Psoas muscle (tissue), 8 donors: ENCODE results near the gene MYO3B. TPM values are rescaled to one million over a fixed set of nuclear protein-coding genes. Genes with fewer than 3 reads are reported as not detected.

Experiments used
- ATAC-seq, 4 donors: fragments of 200-7000 bp; cut with Tn5 transposase; one replicate each; pipeline ENCODE4 v1.9.1; 2020; ENCODE audit warnings: moderate library complexity in 3 of 4, mild to moderate bottlenecking in 2 of 4
- DNase-seq, 2 donors: peaks; one replicate each; pipeline ENCODE4 v3.0.0-alpha.2; 2020
- H3K27ac ChIP-seq: fragments of 200-600 bp; one replicate; pipeline ENCODE4 v1.8.0; 2022
- H3K27me3 ChIP-seq, 3 donors: fragments of 200-600 bp in 1 of 3; one replicate each; pipeline versions ENCODE4 v1.6.1 to v1.8.0; 2013 to 2022; ENCODE audit warnings: low read length in 2 of 3, mild to moderate bottlenecking in 2 of 3, moderate library complexity in 1 of 3; ENCODE audit not compliant: insufficient read depth in 3 of 3
- H3K36me3 ChIP-seq, 2 donors: fragments of 200-600 bp in 1 of 2; one replicate each; pipeline versions ENCODE4 v1.6.1 to v1.8.0; 2013 to 2022; ENCODE audit warnings: low read depth in 1 of 2, mild to moderate bottlenecking in 1 of 2, moderate library complexity in 1 of 2; ENCODE audit not compliant: insufficient read depth in 1 of 2
- H3K4me1 ChIP-seq: fragments of 200-600 bp; one replicate; pipeline ENCODE4 v1.8.0; 2022
- H3K4me3 ChIP-seq: fragments of 200-600 bp; one replicate; pipeline ENCODE4 v1.8.0; 2022; ENCODE audit warnings: mild to moderate bottlenecking
- H3K9me3 ChIP-seq: fragments of 200-600 bp; one replicate; pipeline ENCODE4 v1.8.0; 2022
- WGBS, 3 donors: extraction: QIAGEN DNeasy Blood & Tissue Kit; methylation state at CpG; one replicate each; pipeline versions ENCODE4 v1.1.6 to v1.1.7; 2013; 5-methylcytosine and 5-hydroxymethylcytosine counted together
- intact Hi-C, 2 donors: fragments of 100-400 bp; cut with DNase I; formaldehyde crosslinking; loops; one replicate each; pipeline versions ENCODE4 v1.11.0 to v1.14.2; 2022
- polyA plus RNA-seq, 3 donors: library from polyadenylated mRNA; stranded (reverse); fragments of 200-250 nt; gene quantifications; one replicate each; pipeline ENCODE4 v1.2.3, GENCODE V29; 2013
- total RNA-seq, 4 donors: library from RNA; stranded (reverse); fragmentation: NEBNext Ultra II Directional in 2 of 4; extraction: Animal tissue kit (Norgen Biotek cat#: 25700) in 2 of 4; gene quantifications; one replicate each; pipeline versions ENCODE4 v1.2.1 to v1.2.4, GENCODE V29; 2021 to 2023
- TF ChIP-seq, protein P1 (sequence below): fragments of 200-600 bp; IDR thresholded peaks from one replicate; pipeline ENCODE4 v1.8.0; 2022; ENCODE audit warnings: antibody characterized with exemption
- donor health status: healthy with polysubstance abuse.
- donor health status: DM: no; HTN: no; CAD: no; lungs with moderate emphysema.
- donor health status: Bipolar disorder and iron deficiency.
- donor health status: healthy.
- donor health status: DM: yes; HTN: yes; CAD: no.
- donor health status: DM: no; HTN: no; CAD: no.
- donor health status: DM: no; HTN: no; CAD: no.
- donor health status: DM: yes; HTN: yes; CAD: no.

MYO3B gene
- total and polyA plus RNA-seq, 7 donors = 0.04 to 0.32 TPM; not detected in 5

DNA sequence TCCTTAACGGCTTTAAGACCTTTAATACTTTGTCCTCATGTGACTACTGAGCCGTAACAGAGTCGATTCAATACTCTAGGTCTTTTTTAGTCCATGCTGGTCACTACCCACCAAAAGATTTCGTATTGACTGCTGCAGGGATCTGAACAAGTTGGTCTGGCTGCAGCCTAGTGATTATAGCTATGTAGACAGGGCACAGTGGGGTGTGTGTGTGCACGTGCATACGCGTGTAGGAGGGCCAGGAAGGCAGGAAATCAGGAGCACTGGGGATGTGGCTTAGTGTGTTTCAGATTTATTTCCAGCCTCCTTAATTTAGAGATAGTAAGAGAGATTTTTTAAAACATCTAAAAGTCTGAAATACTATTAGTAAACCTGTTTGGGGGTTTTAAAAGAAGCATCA, 161.4 kb downstream of the MYO3B start:
- intact Hi-C loops = no loop called here
- Histone ChIP-seq H3K36me3 (no peaks in the 10 kb centered on the region), H3K9me3 (no peaks in the 10 kb centered on the region), H3K4me3 (no peak overlapping the region), H3K4me1 (no peaks in the 10 kb centered on the region), H3K27me3 (peaks cover 0 to 1% (median 0%) of the 10 kb centered on the region in 3 donors), H3K27ac (no peak overlapping the region)
- ATAC-seq (no peak), DNase-seq (no peak)
- WGBS, 3 donors = 53 to 63% (median 62%) methylated on average over 7 of the region's 7 CpGs
- TF ChIP-seq, protein P1, sequence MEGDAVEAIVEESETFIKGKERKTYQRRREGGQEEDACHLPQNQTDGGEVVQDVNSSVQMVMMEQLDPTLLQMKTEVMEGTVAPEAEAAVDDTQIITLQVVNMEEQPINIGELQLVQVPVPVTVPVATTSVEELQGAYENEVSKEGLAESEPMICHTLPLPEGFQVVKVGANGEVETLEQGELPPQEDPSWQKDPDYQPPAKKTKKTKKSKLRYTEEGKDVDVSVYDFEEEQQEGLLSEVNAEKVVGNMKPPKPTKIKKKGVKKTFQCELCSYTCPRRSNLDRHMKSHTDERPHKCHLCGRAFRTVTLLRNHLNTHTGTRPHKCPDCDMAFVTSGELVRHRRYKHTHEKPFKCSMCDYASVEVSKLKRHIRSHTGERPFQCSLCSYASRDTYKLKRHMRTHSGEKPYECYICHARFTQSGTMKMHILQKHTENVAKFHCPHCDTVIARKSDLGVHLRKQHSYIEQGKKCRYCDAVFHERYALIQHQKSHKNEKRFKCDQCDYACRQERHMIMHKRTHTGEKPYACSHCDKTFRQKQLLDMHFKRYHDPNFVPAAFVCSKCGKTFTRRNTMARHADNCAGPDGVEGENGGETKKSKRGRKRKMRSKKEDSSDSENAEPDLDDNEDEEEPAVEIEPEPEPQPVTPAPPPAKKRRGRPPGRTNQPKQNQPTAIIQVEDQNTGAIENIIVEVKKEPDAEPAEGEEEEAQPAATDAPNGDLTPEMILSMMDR = no peak

DNA sequence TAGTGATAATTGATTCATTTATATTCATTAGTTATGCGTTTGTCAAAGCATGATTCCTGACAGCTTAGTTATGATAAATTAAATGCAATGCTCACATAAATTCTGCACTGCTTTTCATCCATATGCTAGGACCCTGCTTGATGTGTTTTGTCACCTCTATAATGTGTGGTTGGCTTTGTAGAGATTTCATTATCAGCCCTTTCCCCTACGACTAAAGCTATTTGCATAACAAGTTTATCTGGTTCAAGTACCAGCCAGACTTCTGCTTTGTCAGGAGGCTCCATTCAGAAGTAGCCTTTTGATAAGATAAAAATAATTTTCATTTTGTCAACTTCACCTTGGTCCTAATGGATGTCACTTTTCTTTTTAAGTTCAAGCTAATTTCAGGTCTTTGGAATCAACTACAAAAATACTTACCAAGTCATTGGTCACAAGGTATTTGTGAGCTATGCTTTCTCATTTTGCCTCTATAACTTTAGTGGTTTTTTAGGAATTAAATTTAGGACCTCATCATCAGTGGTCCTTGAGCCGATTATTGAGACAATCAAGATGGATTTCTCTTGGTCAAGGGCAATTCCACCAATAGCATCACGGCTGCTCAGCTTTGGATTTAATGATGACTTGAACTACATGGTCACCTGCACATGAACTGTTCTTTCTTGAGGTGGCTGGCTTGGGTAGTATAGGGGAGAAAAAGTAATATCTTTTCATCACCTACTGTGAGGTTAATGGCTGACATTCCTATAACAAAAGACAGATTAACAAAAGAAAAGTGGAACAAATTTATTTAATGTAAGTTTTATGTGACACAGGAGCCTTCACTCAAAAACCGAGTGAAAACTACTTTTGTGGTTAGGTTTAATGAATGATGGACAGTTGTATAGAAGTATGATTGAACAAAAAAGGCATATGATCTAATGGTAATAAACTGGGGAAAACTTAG, 162.1 kb downstream of the MYO3B start:
- H3K4me3 ChIP-seq = no peak overlapping the region
- no peaks in the 10 kb centered on the region for H3K9me3 ChIP-seq
- intact Hi-C loops = no loop called here
- no peak for ATAC-seq
- H3K36me3 ChIP-seq = no peaks in the 10 kb centered on the region
- no peak for DNase-seq
- TF ChIP-seq, protein P1 = no peak
- 62 to 67% (median 65%) methylated on average over 5 of the region's 5 CpGs for WGBS, 3 donors
- H3K27me3 ChIP-seq = peaks cover 0 to 1% (median 0%) of the 10 kb centered on the region in 3 donors
- no peaks in the 10 kb centered on the region for H3K4me1 ChIP-seq
- no peak overlapping the region for H3K27ac ChIP-seq

DNA sequence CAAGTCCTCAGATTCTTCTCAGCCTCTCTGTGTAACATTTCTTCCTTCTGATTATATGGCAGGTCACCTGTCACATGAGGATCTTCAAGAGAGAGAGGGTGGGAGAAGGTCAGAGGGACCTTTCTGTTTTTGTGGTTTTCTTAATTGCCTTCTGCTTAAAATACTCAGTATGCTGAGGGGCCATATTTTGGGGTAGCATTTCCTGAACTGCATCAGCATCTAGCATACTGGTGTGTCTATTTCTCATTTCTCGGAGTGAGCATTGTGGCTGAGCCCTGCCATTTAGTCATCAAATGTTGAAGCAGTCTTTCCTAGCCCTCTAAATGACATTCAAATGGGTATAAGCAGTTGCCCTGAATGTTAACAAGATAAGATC, 162.7 kb downstream of the MYO3B start:
- no peak for DNase-seq
- Histone ChIP-seq H3K4me1 (no peaks in the 10 kb centered on the region), H3K27ac (no peak overlapping the region), H3K36me3 (no peaks in the 10 kb centered on the region), H3K9me3 (no peaks in the 10 kb centered on the region), H3K27me3 (peaks cover 0 to 1% (median 0%) of the 10 kb centered on the region in 3 donors), H3K4me3 (no peak overlapping the region)
- TF ChIP-seq, protein P1 = no peak
- WGBS, 3 donors = 90 to 96% (median 91%) methylated on average over 1 of the region's 1 CpG
- no peak for ATAC-seq
- intact Hi-C loops = no loop called here

DNA sequence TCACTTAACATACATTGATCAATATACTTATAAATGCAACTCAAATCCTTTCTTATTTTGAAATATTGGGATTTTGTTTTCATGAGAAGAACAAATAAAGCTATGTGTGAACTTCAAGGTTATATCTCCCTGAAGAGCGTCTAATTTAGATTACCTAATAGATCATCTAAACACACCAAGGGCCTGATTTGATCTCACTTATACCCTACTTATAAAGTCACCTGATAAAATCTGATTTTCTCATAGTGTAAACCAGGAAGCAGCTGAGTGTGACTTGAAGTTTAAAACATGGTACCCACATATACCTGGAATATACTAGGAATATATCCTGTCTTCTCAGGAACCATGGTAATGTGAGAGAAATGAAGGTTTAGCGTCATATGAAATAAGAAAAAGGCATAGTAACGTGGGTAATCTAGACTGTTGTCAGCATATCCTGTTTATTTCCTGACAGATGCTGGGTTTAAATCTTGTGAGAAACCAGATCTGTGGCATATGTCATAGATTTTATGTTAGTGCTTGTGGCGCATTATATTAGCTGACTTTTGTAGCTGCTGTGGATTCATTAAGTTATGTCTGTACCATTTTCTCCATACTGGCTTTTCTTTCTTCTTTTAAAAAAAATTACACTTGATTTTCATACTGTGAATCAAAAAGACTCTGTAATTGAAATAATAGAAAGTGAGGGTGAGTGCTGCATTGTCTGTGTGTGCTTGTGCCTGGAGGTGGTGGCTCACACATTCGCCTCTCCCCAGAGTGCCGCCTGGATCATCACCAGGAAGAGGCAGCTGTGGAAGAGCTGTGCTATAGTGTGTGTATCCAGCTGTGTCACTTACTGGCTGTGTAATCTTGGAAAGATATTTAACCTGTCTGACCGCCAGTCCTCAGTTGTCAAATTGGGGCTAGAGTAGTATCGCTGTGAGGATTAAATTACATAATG, 164.0 kb downstream of the MYO3B start:
- WGBS, 3 donors = 56 to 65% (median 57%) methylated on average over 8 of the region's 8 CpGs

More for the DNA sequence above, 164.0 kb downstream of the MYO3B start:
- intact Hi-C loops = no loop called here
- Histone ChIP-seq H3K27ac (no peak overlapping the region), H3K4me1 (no peaks in the 10 kb centered on the region), H3K9me3 (no peaks in the 10 kb centered on the region), H3K27me3 (peaks cover 0 to 1% (median 0%) of the 10 kb centered on the region in 3 donors), H3K4me3 (no peak overlapping the region), H3K36me3 (no peaks in the 10 kb centered on the region)
- TF ChIP-seq, protein P1 = no peak
- DNase-seq = no peak
- no peak for ATAC-seq
